HEK293 (cell line): ENCODE results near the gene KRT39.

ENCODE experiments used
- ATF2 ChIP-seq: fragments of 450-650 bp; formaldehyde crosslinking; IDR thresholded peaks from 2 replicates; pipeline ENCODE4 v1.5.1; 2016; ENCODE audit warnings: missing biosample characterization, missing genetic modification characterization, low read depth
- HOXA7 ChIP-seq: sonication (generic); formaldehyde crosslinking; IDR thresholded peaks from 2 replicates; pipeline ENCODE4 v1.8.1; 2022; ENCODE audit warnings: missing genetic modification reagents, borderline replicate concordance
- REST ChIP-seq: fragments of 450-650 bp; formaldehyde crosslinking; IDR thresholded peaks from 2 replicates; pipeline ENCODE4 v1.5.1; 2016; ENCODE audit warnings: missing biosample characterization, missing genetic modification characterization
- ZNF174 ChIP-seq: fragments of 450-650 bp; formaldehyde crosslinking; IDR thresholded peaks from 2 replicates; pipeline ENCODE4 v1.5.0; 2017; ENCODE audit warnings: missing biosample characterization, mild to moderate bottlenecking, missing genetic modification characterization
- ZNF24 ChIP-seq: fragments of 450-650 bp; formaldehyde crosslinking; IDR thresholded peaks from 2 replicates; pipeline ENCODE4 v1.5.1; 2016; ENCODE audit warnings: missing biosample characterization, missing genetic modification characterization
- ZNF274 ChIP-seq, 2 experiments: fragments of 200-500 bp in 1 of 2; fragments of 450-650 bp in 1 of 2; sonication (Bioruptor generic) in 1 of 2; formaldehyde crosslinking in 1 of 2; IDR thresholded peaks; 2 replicates each; pipeline versions ENCODE4 v1.5.1 to v1.6.1; 2014 to 2016; ENCODE audit warnings: borderline replicate concordance in 1 of 2, inconsistent platforms in 1 of 2, low read length in 1 of 2, missing biosample characterization in 1 of 2, missing genetic modification characterization in 1 of 2
- ZXDB ChIP-seq: fragments of 450-650 bp; formaldehyde crosslinking; IDR thresholded peaks from 2 replicates; pipeline ENCODE4 v1.5.1; 2016; ENCODE audit warnings: missing biosample characterization, missing genetic modification characterization
- TF ChIP-seq, protein P1 (sequence below): fragments of 450-650 bp; formaldehyde crosslinking; IDR thresholded peaks from 2 replicates; pipeline ENCODE4 v1.5.1; 2016; ENCODE audit warnings: missing biosample characterization, missing genetic modification characterization

DNA sequence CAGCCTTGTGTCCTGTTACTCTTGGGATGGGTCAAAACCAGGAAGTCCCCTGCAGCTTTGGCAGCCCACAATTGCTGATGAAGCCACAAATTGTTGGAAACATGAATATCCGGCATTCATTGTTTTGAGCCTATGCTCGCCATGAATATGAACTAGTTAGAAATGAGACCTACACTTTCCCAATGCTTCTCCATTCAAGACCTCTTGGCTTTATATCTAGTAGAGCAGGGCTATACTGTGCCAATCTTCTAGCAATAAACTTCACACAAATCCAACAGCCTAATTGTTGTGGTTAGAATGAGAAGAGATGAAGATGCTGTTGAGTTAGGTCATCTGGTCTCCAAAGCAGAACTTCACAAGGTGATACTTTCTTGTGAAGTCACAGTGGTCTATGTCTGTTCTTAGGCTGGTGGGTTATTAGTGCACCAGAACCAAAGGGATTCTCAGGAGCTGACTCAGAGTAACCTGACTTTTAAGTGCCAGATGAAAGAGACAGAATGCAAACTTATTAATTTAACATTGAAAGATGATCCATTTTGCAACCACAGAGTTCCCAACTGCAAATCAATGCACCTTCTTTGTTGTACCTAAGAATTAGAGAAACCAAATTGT, 15.6 kb downstream of the KRT39 start:
- TF ChIP-seq, protein P1, sequence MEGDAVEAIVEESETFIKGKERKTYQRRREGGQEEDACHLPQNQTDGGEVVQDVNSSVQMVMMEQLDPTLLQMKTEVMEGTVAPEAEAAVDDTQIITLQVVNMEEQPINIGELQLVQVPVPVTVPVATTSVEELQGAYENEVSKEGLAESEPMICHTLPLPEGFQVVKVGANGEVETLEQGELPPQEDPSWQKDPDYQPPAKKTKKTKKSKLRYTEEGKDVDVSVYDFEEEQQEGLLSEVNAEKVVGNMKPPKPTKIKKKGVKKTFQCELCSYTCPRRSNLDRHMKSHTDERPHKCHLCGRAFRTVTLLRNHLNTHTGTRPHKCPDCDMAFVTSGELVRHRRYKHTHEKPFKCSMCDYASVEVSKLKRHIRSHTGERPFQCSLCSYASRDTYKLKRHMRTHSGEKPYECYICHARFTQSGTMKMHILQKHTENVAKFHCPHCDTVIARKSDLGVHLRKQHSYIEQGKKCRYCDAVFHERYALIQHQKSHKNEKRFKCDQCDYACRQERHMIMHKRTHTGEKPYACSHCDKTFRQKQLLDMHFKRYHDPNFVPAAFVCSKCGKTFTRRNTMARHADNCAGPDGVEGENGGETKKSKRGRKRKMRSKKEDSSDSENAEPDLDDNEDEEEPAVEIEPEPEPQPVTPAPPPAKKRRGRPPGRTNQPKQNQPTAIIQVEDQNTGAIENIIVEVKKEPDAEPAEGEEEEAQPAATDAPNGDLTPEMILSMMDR (tag by site-specific recombination), result no peak
- TF ChIP-seq REST (tag by site-specific recombination) (no peak), ZXDB (tag by site-specific recombination) (no peak), ZNF174 (tag by site-specific recombination) (no peak), HOXA7 (CRISPR knock-in tag) (no peak), ATF2 (tag by site-specific recombination) (no peak), ZNF24 (tag by site-specific recombination) (no peak), ZNF274 (IDR thresholded peaks at IDR 0.05; ENCODE audit: low read length) (no peak), ZNF274 (tag by site-specific recombination; IDR thresholded peaks at IDR 0.05; ENCODE audit: borderline replicate concordance) (no peak)
